ENCODE data around the gene ZNF560.
A peak's percentile ranks its signal among the peaks of the same experiment; 100 is the strongest.
"Not testable (repeated sequence)": the region's sequence is repeated elsewhere in the genome, so short reads cannot be mapped to it uniquely, and the experiment has no call there.

The ZNF560 gene

GRCh38 chr19:9498183-9498902 lies at the start of gene ZNF560:
Gene ZNF560, minus strand, starts transcription at chr19:9498616. Its CDS starts 23,303 bp downstream, at chr19:9475313.
- DNase-seq, result peak; percentile 46

- no peak for DNase-seq
Measured at GRCh38 chr19:9547870-9548269, 49.5 kb upstream of the ZNF560 start.

GRCh38 chr19:9541281-9541680 lies 42.9 kb upstream of the ZNF560 start:
- not testable (repeated sequence) for DNase-seq

- DNase-seq, result not testable (repeated sequence)
Measured at GRCh38 chr19:9539921-9540320, 41.5 kb upstream of the ZNF560 start.

- DNase-seq, result not testable (repeated sequence)
Measured at GRCh38 chr19:9539201-9539600, 40.8 kb upstream of the ZNF560 start.

- peak; percentile 93 for DNase-seq
Measured at GRCh38 chr19:9538183-9539058, 40.0 kb upstream of the ZNF560 start, which contains the start of gene ZNF426. Gene ZNF426, minus strand, starts transcription at chr19:9538645. Its CDS starts 2,413 bp downstream, at chr19:9536232.

- no peak for DNase-seq
Measured at GRCh38 chr19:9535934-9536333, 37.5 kb upstream of the ZNF560 start.

- DNase-seq, result peak; percentile 25
Measured at GRCh38 chr19:9531933-9532332, 33.5 kb upstream of the ZNF560 start.

- no peak for DNase-seq
Measured at GRCh38 chr19:9528757-9529336, 30.4 kb upstream of the ZNF560 start.

GRCh38 chr19:9523885-9524474 lies 25.6 kb upstream of the ZNF560 start:
- no peak for DNase-seq

GRCh38 chr19:9507285-9507684 lies 8.9 kb upstream of the ZNF560 start:
- DNase-seq, result no peak

- no peak for DNase-seq
Measured at GRCh38 chr19:9500796-9501195, 2.4 kb upstream of the ZNF560 start.

GRCh38 chr19:9494096-9494495 lies 4.3 kb downstream of the ZNF560 start:
- DNase-seq, result no peak

- DNase-seq, result no peak
Measured at GRCh38 chr19:9487016-9487415, 11.4 kb downstream of the ZNF560 start.

- DNase-seq, result no peak
Measured at GRCh38 chr19:9485140-9485539, 13.3 kb downstream of the ZNF560 start.

- DNase-seq, result no peak
Measured at GRCh38 chr19:9474975-9475374, 23.4 kb downstream of the ZNF560 start.

GRCh38 chr19:9467161-9467560 lies 31.3 kb downstream of the ZNF560 start:
- DNase-seq, result no peak

- no peak for DNase-seq
Measured at GRCh38 chr19:9461938-9462337, 36.5 kb downstream of the ZNF560 start.

- no peak for DNase-seq
Measured at GRCh38 chr19:9456018-9456689, 42.3 kb downstream of the ZNF560 start.

- no peak for DNase-seq
Measured at GRCh38 chr19:9453953-9454352, 44.5 kb downstream of the ZNF560 start.

GRCh38 chr19:9445037-9445436 lies 53.4 kb downstream of the ZNF560 start:
- DNase-seq, result no peak

- DNase-seq, result no peak
Measured at GRCh38 chr19:9436358-9436757, 62.1 kb downstream of the ZNF560 start.
